Peyer's patch (tissue), 4 donors: ENCODE data around the gene C16orf89.

Experiments used
- CTCF ChIP-seq, 6 experiments: fragments of 450-650 bp in 4 of 6; fragments of 200-600 bp in 2 of 6; sonication (generic) in 1 of 6; IDR thresholded peaks; one replicate each; pipeline ENCODE4 v1.5.1; 2017 to 2019; ENCODE audit warnings: antibody characterized with exemption in 6 of 6, mild to moderate bottlenecking in 3 of 6, moderate library complexity in 1 of 6
- POLR2A ChIP-seq, 2 donors: fragments of 450-650 bp; IDR thresholded peaks; one replicate each; pipeline ENCODE4 v1.5.1; 2017; ENCODE audit warnings: antibody characterized with exemption in 2 of 2, mild to moderate bottlenecking in 2 of 2, moderate library complexity in 2 of 2

GRCh38 chr16:5003828-5004227 is 61.9 kb downstream of the C16orf89 start:
- TF ChIP-seq CTCF (IDR thresholded peaks at IDR 0.05) = no peak
- TF ChIP-seq POLR2A (IDR thresholded peaks at IDR 0.05) = no peak
